K562 (cell line): ENCODE measurements around the gene EGR2. TPM values are rescaled to one million over a fixed set of nuclear protein-coding genes. Genes with fewer than 3 reads are reported as not detected.

ENCODE experiments used
- AFF1 ChIP-seq, 2 experiments: fragments of 450-650 bp; IDR thresholded peaks; 2 replicates each; pipeline ENCODE4 v1.6.1; 2018; ENCODE audit warnings: mild to moderate bottlenecking in 2 of 2, low read depth in 1 of 2; ENCODE audit not compliant: partially characterized antibody in 2 of 2
- CHD1 ChIP-seq: fragments of 200-600 bp; sonication (generic); IDR thresholded peaks from one replicate; pipeline ENCODE4 v1.6.1; 2012; ENCODE audit warnings: mild to moderate bottlenecking, moderate library complexity, low read length, inconsistent platforms
- CHD4 ChIP-seq: fragments of 200-600 bp; sonication (generic); IDR thresholded peaks from 3 replicates; pipeline ENCODE4 v1.6.1; 2012; ENCODE audit warnings: low read depth, mild to moderate bottlenecking, mixed read lengths, low read length, inconsistent platforms; ENCODE audit not compliant: insufficient read depth, insufficient replicate concordance, poor library complexity, severe bottlenecking
- E2F5 ChIP-seq: sonication (generic); formaldehyde crosslinking; IDR thresholded peaks from 2 replicates; pipeline ENCODE4 v1.8.0; 2022; ENCODE audit warnings: mild to moderate bottlenecking, missing genetic modification reagents
- E2F8 ChIP-seq: fragments of 450-650 bp; IDR thresholded peaks from 2 replicates; pipeline ENCODE4 v1.7.1; 2018; ENCODE audit warnings: mild to moderate bottlenecking, low read depth; ENCODE audit not compliant: partially characterized antibody
- FOXK2 ChIP-seq, 2 experiments: fragments of 450-650 bp; IDR thresholded peaks in 1 of 2; conservative IDR thresholded peaks in 1 of 2; 2 replicates each; pipeline ENCODE4 v1.6.1; 2016; ENCODE audit warnings: low read depth in 2 of 2, mild to moderate bottlenecking in 1 of 2
- GABPB1 ChIP-seq: sonication (generic); formaldehyde crosslinking; IDR thresholded peaks from 2 replicates; pipeline ENCODE4 v1.8.0; 2022; ENCODE audit warnings: mild to moderate bottlenecking, missing genetic modification reagents
- KLF6 ChIP-seq: fragments of 250-450 bp; sonication (Bioruptor Pico); IDR thresholded peaks from 2 replicates; pipeline ENCODE4 v1.4.0; 2020; ENCODE audit warnings: mild to moderate bottlenecking, moderate library complexity, borderline replicate concordance
- MYNN ChIP-seq, 2 experiments: sonication (generic); formaldehyde crosslinking in 1 of 2; IDR thresholded peaks; 2 replicates each; pipeline versions ENCODE4 v1.5.0 to v1.6.1; 2016 to 2020; ENCODE audit warnings: antibody characterized with exemption in 1 of 2, missing genetic modification reagents in 1 of 2
- PCBP2 ChIP-seq: fragments of 200-400 bp; formaldehyde crosslinking; IDR thresholded peaks from 2 replicates; pipeline ENCODE4 v1.6.1; 2018; ENCODE audit warnings: low read length, low read depth, mild to moderate bottlenecking, moderate library complexity; ENCODE audit not compliant: poor library complexity, severe bottlenecking
- PML ChIP-seq: IDR thresholded peaks from 2 replicates; pipeline ENCODE4 v1.6.1; 2012; ENCODE audit warnings: low read length, inconsistent platforms
- PRPF4 ChIP-seq: fragments of 200-400 bp; formaldehyde crosslinking; IDR thresholded peaks from one replicate; pipeline ENCODE4 v1.6.1; 2017; ENCODE audit warnings: low read length, low read depth, mild to moderate bottlenecking; ENCODE audit not compliant: insufficient read depth, poor library complexity, severe bottlenecking
- PYGO2 ChIP-seq: fragments of 450-650 bp; IDR thresholded peaks from 2 replicates; pipeline ENCODE4 v1.6.1; 2016; ENCODE audit warnings: mild to moderate bottlenecking, missing genetic modification characterization, moderate library complexity, missing compliant biosample characterization
- RBM25 ChIP-seq: fragments of 200-400 bp; formaldehyde crosslinking; IDR thresholded peaks from 2 replicates; pipeline ENCODE4 v1.6.1; 2018; ENCODE audit warnings: low read length, low read depth, moderate library complexity; ENCODE audit not compliant: severe bottlenecking
- TRIM28 ChIP-seq: fragments of 450-650 bp; IDR thresholded peaks from 2 replicates; pipeline ENCODE4 v1.6.1; 2017
- ZNF143 ChIP-seq: sonication (generic); formaldehyde crosslinking; IDR thresholded peaks from 2 replicates; pipeline ENCODE4 v1.9.0; 2022; ENCODE audit warnings: mild to moderate bottlenecking, missing genetic modification reagents
- ZNF217 ChIP-seq: sonication (generic); formaldehyde crosslinking; IDR thresholded peaks from 2 replicates; pipeline ENCODE4 v1.8.0; 2022; ENCODE audit warnings: mild to moderate bottlenecking, missing genetic modification reagents
- ZNF24 ChIP-seq: fragments of 450-650 bp; IDR thresholded peaks from 2 replicates; pipeline ENCODE4 v1.6.1; 2016
- ZNF384 ChIP-seq: IDR thresholded peaks from 2 replicates; pipeline ENCODE4 v1.6.1; 2012; ENCODE audit warnings: low read depth, low read length, improper control_type of control experiment
- ZNF76 ChIP-seq: fragments of 250-450 bp; sonication (Bioruptor Pico); IDR thresholded peaks from 2 replicates; pipeline ENCODE4 v1.4.0; 2020; ENCODE audit warnings: mild to moderate bottlenecking, moderate library complexity, borderline replicate concordance
- polyA plus RNA-seq, 8 experiments: library from polyadenylated mRNA; depleted of rRNA in 4 of 8; stranded (reverse) in 5 of 8; unstranded in 3 of 8; fragments of >200 nt; fragmentation: Nextera tagmentation in 2 of 8; fragmentation: Illumina TruSeq in 1 of 8; extraction: Ambion mirVana in 2 of 8; extraction: Trizol in 1 of 8; gene quantifications; 2 replicates each; pipeline versions ENCODE4 v1.2.1 to v1.2.3, GENCODE V29; 2011 to 2014; ENCODE audit warnings: inconsistent platforms in 1 of 8, missing spikeins in 1 of 8
- total RNA-seq, 7 experiments: library from RNA; depleted of rRNA in 6 of 7; stranded (reverse); fragments of >200 nt in 6 of 7; fragmentation: Illumina TruSeq in 2 of 7; extraction: Trizol in 2 of 7; gene quantifications; 2 replicates each; pipeline versions ENCODE4 v1.2.1 to v1.2.3, GENCODE V29; 2011 to 2021; ENCODE audit warnings: low replicate concordance in 1 of 7

The EGR2 gene
- total and polyA plus RNA-seq, 9 of the 15 experiments (the other 6 are each of a cell fraction or from before 2014, with no cell fraction given) = 0.08 to 0.18 (median 0.12) TPM; not detected in 4

- TF ChIP-seq AFF1 (IDR thresholded peaks at IDR 0.05; ENCODE audit: low read depth in 1 of 2, partially characterized antibody in 2 of 2) (no peak), RBM25 (no peak), CHD4 (no peak), KLF6 (CRISPR knock-in tag) (no peak), PRPF4 (no peak), ZNF76 (no peak), FOXK2 (conservative IDR thresholded peaks at IDR 0.05 in 1 of 2, IDR thresholded peaks at IDR 0.05 in 1 of 2; ENCODE audit: low read depth in 2 of 2) (0 out of 4 replicates have a peak, but pooled peaks of 1 of the 2 experiments have one; percentile 12), ZNF217 (no peak), TRIM28 (no peak), ZNF24 (no peak), GABPB1 (CRISPR knock-in tag) (no peak), CHD1 (no peak), PCBP2 (no peak), ZNF143 (CRISPR knock-in tag) (no peak), E2F5 (CRISPR knock-in tag) (no peak), PYGO2 (no peak), ZNF384 (no peak), E2F8 (peak; percentile 36), MYNN (IDR thresholded peaks at IDR 0.05) (no peak), MYNN (CRISPR knock-in tag; IDR thresholded peaks at IDR 0.05) (no peak), PML (no peak)
Measured at GRCh38 chr10:62817121-62817765, 1.1 kb upstream of the EGR2 start (continued).
